NCI-H510A (cell line): ENCODE data around the gene SKI.

ENCODE experiments used
- DNase-seq: peaks from one replicate; lab custom pipeline; 2025; lab: John Stamatoyannopoulos, UW

Gene SKI

DNA sequence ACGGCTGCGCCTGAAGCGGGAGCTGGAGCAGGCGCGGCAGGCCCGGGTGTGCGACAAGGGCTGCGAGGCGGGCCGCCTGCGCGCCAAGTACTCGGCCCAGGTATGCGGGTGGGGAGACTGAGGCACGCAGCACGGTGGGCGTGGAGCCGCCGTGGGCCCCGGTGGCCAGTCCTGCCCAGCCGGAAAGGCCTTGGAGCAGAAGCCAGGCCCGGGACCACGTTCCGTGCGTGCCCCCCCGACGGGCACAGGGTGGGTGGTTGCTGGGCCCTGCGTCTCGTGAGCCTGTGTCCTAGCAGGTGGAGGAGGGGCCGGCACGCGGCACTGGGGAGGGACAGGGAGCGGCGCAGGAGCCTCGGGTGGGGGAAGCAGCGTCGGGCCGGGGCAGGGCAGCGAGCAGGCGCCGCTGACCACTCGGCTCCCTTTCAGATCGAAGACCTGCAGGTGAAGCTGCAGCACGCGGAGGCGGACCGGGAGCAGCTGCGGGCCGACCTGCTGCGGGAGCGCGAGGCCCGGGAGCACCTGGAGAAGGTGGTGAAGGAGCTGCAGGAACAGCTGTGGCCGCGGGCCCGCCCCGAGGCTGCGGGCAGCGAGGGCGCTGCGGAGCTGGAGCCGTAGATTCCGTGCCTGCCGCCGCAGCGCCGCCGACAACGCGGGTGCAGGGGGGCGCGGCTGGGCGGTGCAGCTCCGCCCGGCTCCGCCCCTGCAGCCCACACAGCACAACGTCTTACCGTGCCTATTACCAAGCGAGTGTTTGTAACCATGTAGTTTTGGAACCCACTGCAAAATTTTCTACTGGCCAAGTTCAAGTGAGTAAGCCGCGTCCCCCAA is 78.2 kb downstream of the SKI start:
- no peak for DNase-seq

DNA sequence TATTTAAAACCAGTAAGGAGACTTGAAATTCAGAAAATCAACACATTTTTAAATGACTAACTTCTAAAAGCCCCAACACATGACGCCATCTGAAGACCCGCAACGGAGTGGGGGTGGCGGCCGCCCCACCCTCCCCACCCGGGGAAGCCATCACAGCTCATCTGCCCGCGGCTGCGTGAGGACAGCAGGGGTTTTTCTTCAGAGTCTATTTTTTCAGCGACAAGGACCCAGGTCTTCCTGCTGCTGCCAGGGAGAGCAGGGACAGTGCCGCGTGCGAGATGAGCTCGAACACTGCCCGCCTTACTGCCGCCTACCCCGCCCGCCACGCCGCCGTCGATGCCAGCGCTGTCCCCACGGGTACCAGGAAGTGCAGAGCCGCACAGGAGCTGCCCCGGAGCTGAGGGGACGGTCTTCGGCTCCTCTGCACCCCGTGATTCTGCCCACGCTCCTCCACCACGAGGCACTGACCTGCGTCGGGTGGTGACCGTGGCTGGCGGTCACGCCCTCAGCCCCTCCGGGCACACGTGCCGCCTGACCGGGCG is 79.0 kb downstream of the SKI start:
- no peak for DNase-seq

DNA sequence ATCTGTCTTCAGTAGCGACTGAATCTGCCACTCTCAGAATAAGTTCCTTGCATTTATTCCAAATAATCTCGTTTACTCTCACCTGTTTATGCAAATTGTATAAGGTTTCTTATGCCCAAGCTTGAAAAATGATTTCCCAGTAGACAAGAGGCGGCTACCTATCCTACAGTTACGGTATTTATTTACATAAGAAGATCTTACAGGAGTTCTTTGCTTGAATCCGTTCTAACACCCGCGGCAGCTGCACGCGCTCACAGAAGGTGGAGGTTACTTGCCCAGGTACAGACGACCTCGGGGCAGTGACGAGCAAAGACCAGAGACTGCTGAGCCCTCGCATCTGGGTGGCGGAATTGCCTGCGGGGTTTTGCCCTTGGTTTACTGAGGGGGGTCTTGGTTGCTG is 79.9 kb downstream of the SKI start:
- DNase-seq = no peak

DNA sequence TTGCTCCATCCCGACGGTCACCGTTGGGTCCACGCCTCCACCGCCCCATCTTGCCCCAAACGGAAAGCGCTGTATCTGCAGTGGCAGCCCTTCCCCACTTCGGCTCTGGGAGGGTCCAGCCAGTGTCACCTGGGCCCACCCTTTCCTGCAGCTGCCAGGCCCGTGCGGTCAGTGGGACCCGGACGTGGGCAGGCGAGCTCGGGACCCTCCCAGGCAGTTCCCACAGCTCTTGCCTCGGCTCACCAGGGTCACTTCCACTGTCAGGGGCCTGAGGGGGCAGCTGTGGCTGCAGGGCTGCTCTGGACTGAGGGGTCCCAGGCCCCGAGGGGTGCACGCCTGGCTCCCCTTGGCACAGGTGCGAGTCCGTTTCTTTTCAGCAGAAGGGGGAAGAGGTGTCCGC is 80.7 kb downstream of the SKI start:
- DNase-seq = no peak

DNA sequence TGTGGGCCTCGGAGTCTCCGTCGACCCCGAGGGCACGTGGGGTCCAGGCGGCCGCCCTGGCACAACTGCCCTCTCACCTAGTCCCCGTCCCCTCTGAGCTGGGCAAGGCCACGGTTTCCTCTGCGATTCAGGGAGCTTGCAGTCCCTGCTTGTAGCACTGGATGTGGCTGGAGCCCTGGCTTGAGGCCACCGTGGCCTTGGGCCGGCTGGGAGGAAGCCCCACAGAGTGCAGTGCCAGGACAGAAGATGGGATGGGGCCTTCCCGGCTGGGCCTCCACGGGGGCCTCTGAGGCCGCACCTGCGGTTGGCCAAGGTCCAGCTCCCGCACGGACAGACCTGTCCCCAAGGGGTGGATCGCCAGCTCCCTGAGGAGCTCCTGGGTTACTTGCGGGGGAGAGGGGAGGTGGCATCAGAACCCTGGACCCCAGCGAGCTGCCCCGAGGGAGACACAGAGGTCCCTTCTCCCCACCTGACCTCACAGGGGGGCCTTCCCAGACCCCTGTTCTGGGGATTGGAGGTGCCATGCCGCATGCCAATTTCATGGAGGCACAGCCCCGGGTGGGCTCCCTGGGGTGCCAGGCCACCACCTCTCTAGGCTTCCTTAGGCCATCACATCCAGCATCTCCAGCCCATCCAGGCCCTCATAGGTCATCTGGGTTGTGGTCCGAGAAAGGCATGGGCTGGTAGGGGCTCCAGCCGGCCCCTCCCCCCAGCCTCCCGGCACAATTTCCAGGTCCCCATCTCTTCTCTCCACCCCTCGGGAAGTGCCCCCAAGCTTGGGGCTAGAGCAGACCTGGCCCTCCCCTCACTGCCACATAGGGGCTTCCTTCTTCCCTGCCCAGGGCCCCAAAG is 82.4 kb downstream of the SKI start:
- no peak for DNase-seq

DNA sequence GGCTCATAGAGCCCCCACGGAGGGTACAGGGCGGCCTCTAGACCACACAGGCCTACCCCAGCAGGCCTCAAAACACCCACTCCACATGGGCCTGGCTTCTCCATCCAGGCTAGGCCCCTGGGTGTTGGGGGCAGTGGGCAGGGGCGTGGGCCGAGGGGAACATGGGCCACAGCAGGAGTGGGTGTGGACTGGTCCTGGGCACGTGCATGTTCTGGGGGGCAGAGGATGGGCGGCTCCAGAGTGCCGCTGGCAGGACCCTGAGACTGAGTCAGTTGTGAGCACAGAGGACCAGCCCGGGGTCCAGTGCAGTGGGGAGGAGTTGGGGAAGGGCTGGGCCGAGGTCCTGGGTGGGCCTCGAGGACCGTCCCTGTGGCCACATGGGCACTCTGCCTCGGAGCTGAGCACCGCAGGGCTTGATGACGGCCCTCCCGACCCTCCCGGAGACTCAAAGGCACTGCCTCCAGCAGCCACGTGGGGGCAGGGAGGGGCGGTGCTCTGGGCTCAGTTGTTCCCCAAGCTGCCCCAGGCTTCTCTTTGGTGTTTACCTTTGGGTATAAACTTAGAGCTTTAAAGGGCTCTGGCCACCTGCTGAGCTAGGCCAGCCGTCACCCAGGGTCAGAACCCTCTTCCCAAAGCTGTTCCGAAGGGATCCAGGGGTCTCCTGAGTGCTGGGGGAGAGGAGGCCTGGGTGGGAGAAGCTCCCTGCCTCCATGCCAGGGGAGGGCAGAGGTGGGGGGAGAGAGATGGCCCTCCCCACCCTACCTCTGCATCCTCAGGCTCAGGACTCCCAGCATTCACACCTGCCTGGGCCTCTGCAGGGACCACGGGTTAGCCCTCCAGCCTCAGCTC is 83.3 kb downstream of the SKI start:
- DNase-seq = peak; percentile 88

DNA sequence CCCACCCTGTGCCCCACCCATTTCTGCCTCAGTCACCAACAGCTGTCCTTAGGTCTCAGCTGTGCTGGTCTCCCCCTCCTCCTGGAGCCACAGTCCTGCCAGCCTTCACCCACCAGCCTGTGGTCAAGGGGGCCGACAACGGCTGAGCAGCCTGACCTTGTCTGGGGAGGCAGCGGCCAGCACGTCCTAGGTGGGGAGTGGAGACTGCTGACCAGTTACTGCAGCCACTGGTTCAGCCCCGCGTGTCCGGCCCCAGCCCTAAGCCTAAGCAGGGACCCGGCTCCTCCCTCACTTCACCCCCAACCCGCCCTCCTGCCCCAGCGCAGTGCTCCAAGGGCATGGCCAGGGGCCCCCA is 84.0 kb downstream of the SKI start:
- DNase-seq = no peak

DNA sequence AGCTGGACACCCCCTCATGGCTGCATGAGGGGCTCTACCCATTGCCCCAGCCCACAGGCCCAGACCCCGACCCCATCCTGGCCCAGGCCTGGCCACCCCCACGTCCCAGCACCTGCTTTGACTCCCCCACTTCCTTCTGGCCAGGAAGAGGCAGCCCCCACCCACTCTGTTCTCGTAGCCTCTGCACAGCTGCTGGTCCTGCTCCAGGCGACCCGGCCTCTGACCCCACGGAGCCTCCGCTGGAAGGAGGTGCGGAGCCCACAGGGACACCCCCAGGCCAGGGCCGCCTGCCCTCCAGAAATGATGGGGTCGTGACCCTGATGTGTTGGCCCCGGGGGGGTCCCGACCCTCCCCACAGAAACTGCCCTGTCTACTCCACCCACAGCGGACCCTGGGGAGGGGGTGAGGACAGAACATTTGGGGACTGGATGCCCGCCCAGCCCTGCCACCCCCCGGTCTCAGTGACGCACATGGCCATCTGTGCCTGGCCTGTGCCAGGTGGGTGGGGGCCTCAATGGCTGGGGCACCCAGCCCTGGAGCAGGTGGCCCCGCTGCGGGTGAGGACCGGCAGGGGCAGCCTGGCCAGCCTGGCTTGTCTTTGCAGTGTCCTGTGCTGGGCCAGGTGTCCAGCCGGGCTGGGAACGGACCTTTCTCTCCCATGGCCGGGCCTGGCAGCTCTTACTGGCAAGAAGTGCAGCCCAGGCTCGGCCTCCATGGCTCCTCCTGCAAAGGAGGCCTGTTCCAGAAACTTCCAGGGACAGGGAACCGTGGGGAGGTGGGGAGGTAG is 84.6 kb downstream of the SKI start:
- DNase-seq = no peak

DNA sequence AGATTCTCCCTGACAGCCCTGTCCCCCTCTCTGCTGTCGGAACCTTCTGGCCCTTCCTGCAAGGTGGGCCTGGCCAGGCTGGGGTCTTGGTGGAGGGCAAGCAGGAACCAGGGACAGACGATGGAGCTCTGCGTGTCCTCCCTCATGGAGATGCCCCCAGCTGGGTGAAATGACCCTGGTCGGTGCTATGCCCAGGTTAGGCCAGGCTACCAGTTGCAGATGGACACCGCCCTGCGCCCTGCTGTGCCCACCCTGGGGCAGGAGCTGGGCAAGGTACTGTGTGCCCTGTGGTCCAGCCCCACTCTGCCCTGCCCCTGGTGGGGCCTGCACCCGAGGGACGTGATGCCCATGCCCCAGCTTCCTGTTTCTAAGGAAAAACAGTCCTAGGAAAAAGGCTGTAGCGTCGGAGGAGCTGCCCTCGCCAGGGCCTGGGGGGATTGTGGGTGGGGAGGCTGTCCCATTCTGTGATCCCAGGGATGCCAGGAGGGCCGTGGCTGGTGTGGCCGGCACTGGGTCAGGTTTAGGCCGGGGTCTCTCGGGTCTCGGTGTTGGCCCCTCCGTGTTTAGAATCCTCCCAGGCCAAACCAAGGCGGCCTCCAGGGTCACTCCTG is 85.6 kb downstream of the SKI start:
- no peak for DNase-seq

DNA sequence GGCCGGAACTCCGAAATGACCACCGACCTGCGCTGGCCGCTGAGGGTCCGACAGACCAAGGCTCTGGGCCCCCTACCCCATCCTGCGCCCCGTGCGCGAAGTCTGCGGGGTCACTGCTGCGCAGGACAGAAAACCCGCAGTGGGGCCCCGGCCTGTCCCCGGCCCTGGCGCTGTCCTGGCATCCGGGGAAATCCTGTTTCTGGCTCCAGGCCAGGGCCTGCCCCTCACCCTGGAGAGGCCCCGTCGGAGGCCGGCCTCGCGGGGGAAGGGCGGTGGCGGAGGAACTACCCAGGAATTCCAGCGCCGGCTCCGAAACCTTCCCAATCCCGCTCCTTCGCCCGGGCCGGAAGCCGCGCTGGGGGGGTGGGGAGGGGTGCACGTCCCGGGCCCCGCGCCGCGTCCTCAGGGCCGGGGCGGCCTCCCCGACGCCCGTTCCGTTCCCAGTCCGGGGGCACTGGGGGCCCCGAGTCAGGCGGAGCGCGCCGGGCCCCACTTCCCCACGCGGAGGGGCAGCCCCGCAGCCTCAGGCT is 86.2 kb downstream of the SKI start:
- DNase-seq = no peak

DNA sequence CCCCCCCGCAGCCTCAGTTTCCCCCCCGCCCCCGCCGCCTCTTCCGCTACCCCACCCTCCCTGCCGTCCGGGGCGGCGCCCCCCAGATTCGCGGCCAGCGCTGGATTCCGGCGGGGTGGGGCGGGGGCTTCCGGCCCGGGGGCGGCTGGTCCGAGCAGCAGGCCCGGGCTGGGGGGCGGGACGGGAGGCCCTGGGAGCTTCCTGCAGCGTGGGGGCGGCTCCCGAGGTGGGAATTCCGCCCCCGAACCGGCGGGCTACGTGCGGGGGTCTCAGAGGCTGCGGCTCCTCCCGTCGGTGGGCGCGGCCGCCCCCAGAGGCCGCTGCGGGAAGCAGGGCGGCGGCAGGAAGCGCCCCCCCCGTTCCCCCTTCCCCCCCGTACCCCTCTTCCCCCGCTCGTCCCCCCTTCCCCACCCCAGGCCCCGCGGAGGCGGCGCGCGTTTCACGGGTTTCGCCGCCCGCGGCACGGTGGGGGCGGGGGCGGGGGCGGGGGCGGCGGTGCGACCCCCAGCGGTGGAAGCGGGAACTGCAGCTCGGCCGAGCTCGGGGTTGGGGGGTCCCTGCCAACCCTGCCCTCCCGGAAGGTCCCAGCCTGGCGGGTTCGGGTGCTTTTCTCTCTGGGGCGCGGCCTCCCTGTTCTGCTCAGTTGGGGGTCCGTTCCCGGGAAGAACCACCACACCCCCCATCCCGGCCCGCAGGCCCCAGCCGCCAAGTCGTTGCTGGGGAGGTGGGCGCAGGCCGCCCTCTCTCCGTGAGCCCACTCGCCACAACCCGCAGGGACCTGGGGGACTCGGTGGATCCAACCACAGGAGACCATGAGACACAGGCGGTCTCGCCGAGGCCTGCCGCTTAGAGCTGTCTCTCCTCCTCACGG is 86.9 kb downstream of the SKI start:
- no peak for DNase-seq

DNA sequence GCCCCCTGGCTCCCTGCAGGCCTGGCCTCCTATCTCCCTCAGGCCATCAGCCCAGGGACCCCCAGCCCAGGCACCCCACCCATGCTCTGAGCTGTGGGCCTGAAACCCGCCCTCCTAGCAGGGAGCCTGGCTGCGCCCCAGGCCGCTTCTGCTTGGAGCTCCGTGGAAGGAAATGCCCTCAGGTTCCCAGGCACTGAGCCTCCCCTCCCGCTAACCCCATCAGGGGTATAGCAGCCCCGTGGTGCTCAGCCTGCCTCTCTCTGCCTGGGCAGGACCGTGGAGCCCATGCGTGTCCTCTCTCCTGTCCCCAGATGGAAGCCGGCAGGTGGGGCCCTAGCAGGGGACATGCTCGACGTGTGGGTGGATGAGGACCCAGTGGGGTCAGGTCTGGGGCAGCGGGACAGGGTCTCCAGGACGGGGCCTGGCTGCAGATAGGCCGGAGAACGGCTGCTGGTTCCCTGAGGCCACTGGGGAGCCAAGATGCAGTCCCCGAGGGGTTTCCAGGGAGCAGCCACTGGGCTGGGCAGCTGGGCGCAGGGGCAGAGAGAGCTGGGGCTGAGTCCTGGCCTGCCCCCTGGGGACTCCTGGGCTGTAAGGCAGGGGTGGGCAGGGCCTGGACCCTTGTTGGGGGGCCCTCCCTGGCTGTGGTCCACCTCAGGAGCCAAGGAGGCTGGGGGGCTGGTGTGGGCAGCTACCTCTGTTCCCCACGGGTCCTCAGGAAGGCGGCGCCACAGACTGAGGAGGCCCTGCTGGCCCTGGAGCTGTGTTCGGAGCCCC is 87.7 kb downstream of the SKI start:
- no peak for DNase-seq

DNA sequence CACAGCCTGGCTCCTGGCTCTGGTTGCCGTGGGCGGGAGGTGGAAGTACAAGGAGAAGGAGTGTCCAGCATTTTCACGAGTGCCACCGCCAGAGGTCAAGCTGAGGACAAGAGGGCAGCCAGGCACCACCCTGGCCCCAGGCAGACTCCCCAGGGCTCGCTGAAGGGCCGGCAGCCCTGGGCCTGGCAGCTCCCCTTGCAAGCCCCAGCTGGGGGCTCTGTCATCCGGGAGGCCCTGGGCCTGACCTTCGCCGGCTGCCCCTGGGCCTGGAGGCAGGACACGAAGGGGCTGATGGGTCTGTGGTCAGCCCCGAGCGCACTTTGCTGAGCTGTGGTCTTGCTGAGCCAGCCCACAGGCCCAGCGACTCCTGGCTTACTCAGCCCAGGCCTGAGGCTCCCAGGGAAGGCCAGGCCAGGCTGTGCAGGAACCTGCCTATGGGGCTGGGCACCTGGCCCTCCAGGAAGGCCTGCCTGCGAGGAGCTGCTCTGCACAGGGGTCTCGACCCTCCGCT is 88.4 kb downstream of the SKI start:
- no peak for DNase-seq

DNA sequence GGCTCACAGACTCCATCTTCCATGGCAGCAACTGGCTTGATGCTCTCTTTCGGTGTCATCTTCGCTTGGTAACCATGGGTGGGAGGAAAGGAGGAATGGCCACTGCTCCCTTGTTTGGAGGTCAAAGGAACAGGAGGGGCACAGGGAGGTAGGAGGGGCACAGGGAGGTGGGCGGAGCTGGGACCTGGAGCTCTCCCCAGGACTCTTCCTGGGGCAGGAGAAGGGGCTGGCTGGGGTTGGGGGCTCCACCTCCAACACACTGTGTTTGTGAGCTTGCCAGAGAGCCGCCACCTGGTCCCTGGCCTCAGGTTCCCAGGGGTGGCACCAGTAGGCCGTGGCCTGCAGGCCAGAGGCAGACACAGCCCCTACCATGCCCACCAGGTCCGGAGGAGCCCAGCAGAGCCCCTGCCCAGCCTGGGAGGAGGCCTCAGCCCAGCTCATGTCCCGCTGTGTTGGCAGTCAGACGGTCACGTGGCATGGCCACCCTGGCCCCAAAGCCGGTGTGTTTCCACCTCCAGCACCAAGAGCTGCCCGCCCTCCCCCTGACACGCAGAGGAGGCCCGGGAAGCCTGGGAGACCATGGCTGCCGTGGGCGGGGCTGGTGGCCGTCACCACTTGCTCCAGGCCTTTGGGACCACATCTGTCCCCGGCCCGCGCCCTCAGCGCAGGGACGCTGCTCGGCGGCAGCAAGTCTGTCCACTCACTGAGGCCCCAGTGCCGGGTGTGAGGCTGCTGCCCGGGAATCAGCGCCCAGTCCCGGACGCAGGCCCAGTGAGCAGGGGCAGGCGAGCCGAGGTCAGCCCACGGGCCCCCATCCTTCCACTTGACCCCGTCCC is 89.3 kb downstream of the SKI start:
- DNase-seq = no peak

DNA sequence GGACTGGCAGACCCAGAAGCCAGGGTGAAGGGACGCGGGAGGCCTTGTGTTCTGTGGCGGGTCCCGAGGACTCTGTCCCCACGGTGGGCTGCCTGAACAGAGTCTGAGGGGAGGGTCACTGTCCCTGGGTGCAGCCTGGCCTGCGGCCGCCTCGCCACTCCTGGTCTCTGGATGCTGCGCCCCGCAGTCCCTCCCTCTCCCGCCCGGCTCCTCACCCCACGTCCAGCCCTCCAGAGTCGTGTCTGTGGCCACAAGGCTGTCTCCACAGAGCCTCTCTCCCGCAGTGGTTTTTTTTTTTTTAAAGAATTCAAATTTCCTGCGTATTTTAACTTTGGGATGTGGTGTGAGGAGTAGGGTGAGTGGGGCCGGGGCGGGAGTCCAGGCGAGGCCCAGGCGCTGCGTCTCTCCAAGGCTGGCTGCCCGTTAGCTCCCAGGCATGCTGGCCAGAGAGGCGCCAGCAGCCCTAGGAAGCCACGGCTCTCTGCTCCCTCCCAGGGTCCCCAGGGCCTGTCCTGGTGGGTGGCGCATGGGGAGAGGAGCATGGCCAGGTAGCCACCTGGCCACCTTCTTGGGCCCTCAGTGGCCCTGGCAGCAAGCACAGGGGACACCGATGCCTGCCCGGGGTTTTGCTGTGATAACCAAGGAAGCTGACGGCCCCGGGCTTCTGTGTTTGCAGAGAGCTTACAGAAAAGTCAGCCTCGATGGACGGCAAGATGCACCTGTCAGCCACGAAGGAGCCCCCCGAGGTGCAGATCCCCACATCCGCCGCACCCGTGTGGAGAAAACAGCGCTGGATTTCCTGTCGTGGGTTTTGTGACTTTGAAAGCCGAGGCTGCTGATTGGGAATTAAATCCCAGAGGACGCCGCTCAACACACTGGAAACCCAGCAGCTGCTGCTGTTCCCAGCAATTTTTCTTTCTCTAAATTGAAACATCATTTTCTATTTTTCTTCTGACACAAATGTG is 90.5 kb downstream of the SKI start:
- no peak for DNase-seq

DNA sequence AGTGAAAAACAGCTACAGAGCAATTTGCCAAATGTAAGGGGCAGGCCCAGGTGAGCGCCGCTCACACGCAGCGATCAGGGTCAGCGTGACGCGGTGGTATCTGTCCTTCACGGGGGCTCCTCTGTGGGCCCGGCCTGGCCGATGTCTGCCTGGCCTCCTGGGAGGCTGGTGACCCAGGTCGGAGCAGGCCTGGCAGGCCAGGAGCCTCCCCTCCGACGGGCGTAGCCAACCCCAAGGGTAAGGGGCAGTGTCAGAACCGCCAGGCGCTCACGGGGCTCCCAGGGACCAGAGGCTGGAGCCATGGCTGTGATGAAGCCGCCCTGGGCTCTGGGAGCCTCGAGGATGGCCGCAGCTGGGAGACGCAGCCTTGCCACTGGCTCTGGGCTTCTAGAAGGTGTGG is 91.2 kb downstream of the SKI start:
- DNase-seq = no peak

DNA sequence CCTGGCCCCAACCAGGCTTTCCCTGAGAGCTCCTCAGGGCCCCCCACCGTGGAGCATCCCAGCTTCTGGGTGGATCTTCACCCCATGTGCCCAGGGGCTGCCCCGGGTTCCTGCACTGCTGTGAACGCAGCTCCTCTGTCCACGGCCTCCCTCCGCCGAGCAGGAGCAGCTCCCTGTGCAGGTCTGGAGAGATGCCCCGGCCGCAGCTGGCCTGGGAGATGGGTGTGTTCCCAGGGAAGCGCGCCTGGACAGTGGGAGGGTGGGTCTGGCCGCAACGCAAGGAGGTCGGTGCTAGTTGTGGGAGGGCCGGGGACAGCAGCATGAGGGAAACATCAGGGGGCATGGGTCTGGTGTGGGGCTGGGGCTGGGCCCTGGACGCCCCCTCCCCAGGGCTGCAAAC is 91.9 kb downstream of the SKI start:
- no peak for DNase-seq
